HG03066 (cell line): ENCODE results near the gene BAG5.
"Not testable (repeated sequence)": the region's sequence is repeated elsewhere in the genome, so short reads cannot be mapped to it uniquely, and the experiment has no call there.

Source experiments
- ATAC-seq: cut with Tn5 transposase; IDR thresholded peaks from one replicate; pipeline ENCODE4 v1.9.1; 2021; ENCODE audit warnings: low read depth; ENCODE audit not compliant: unreplicated experiment

The BAG5 gene

DNA sequence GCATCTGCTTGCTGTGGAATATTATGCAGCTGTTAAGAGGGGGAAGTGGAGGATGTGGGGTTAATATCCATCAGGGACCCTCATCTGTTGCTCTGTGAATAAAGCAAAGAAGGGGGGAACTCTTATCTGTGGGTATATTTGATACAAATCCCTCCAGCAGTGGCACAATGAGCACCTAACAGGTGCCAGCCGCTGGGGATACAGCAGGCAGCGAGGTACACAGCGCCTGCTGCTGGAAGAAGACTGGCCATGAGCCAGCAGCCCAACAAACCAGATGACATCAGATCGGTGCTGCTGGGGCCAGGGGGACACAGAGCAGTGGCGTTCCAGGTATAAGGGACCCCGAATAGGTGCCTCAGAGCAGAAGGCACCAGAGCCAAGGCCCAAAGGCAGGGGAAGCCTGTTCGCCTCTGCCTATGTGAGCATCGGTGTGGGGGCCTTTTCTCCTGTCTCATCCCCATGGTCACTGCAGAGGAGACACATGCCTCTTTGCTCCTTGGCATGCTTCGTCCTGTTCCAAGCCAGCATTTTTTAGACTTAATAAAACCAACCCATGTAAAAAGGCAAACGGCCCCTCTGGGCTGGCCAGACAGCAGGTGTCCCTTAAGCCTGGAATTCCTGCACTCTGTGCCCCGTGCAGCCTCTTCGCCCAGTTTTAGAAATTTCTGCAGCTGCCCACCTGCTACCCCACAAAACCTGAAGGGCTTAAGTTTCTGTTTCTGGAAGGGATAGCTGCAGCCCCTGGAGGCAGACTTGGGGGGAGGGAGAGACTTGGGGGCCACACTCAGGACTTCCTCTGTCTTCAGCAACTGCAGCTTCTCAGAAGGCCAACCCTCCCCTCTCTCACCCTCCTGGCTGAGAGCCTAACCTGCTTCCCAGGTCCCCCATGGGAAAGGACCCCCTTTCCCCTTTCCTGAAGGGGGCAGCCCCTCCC, 38.2 kb downstream of the BAG5 start:
- ATAC-seq, result no peak

DNA sequence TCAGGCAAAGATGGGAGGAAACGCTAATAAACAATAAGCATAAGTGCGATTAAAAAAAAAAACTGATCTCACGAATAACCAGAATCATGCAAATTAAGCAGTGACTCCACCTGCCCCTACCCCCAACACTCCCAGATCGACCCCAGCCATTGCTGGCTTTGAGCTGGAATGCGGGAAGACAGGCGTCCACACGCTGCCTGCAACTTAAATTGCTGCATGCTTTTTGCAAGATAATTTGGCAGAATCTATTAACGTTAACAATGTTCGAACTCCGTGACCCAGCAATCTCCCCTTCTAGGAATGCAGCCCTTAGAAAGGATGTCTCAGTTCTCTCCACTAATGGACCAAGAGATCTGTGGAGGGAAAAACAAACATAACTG, 38.9 kb downstream of the BAG5 start:
- ATAC-seq, result no peak

DNA sequence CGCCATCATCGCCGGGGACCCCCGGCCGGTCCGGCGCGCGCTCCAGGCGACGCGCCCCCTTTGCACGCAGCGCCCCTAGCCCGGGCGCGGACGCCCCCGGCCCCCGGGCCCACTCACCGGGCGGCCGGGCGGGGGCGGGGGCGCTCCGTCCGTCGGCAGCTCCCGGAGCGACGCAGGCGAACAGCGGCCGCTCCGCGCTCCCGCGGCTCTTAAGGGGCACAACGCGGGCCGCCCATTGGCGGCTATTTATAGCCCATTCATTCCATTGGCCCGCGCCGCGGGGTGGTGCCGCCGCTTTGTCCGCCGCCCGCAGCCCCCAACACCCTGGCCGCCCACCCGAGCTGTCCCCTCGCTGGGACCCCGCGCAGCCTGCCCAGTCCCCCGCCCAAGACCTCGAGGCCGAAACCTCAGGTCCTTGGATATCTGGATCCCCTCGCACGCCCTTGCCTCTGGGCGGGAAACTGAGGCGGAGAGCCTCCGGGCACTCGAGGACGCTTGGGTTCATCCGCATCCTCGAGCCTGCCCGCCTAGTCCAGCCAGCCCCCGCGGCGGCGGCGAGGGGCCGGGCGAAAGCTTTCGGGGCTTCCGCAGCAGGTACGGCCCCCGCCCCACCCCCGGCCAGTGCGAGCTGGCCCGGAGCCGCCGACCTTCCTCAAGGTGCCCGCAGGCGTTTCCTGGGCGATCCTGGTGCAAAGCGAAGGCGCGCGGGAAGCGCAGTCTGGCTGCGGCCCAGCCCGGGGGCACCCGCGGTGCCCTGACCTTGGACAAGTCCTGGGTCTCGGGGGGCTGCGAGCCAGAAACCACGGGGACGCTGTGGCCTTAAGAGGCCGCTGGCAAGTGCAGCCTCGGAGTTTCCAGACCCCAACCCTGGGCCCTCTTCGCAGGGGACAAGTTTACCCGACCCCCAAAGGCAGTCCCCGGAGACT, 39.5 kb downstream of the BAG5 start, which contains the start of gene CKB:
TSS of gene CKB (minus strand) at position 182 of the 926 bp plus-strand sequence. CDS start 337 bp downstream, outside the sequence.
- ATAC-seq, result no peak

DNA sequence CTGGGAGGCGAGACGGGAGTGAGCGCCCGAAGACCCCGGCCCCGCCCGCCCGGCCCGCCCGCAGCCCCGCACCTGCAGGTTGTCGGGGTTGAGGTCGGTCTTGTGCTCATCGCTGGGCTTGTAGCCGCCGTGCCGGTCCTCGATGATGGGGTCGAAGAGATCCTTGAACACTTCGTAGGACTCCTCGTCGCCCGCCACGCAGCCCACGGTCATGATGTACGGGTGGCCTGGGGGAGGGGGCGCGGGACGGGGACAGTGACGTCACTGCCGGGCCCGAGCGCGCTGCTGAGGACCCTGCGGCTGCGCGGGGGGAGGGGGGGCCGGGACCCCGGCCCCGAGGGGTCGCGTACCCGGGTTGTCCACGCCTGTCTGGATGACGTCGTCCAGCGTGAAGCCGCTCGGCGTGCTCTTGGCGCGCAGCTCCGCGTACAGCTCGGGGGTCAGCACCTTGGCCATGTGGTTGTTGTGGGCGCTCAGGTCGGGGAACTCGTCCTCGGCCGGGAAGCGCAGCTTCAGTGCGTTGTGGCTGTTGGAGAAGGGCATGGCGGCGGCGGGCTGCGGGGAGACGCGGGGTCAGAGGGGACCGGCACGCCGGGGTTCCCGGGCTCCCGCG, 40.4 kb downstream of the BAG5 start:
- ATAC-seq, result no peak

DNA sequence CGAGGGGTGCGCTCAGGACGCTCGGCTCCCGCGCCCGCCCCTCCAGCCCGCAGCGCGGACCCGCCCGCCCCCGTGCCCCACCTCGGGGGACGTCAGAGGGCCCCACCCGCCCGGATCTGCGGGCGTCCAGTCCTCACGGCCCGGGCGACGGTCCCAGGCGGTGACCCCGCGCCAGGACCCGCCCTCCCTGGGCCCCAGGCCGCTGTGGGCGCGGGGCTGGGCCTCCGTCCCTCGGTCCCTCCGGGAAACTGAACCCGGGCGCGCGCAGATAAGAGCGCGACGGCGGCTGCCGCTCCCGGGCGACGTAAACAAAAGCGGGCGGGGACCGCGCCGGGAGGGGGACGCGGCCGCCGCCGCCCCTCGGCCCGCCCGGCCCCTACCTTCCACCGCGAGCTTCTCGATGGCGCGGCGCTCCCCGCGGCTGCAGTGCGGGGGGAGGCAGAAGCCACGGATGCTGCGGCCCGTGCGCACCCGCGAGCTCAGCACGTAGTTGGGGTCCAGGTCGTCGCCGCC, 41.0 kb downstream of the BAG5 start:
- ATAC-seq, result no peak

DNA sequence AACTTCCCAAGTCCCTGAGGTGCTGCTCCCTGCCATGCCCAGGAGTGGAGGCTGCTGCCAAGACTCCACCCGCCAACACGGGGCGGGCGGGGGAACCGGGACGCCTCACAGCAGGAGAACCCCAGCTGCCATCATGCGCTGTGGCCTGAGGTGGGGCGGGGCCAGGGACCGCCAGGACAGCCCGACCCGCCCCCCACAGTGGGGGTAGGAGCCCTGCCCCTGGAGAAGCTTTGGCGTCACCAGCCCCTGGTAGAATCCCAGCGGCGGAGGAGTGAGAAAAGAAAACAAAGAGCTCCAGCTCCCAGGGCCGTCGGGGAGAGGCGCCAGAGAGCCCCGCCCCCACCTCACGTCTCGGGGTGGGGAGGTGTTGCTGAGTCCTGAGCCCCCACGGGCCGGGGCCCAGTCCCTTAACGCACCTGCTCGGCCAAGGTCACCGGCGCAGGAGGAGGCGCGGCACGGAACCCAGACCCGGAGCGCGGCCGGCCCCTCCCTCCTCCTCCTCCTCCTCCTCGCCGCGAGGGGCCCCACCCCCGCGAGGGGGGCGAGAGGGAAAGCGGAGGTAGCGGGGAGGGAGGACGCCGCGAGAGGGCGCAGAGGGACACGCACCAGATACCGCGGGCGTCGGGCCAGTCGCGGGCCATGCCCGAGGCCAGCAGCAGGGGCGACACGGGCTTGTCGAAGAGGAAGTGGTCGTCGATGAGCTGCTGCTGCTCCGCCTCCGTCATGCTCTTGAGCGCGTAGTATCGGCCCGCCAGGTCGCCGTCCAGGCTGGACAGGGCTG, 41.6 kb downstream of the BAG5 start:
- no peak for ATAC-seq

DNA sequence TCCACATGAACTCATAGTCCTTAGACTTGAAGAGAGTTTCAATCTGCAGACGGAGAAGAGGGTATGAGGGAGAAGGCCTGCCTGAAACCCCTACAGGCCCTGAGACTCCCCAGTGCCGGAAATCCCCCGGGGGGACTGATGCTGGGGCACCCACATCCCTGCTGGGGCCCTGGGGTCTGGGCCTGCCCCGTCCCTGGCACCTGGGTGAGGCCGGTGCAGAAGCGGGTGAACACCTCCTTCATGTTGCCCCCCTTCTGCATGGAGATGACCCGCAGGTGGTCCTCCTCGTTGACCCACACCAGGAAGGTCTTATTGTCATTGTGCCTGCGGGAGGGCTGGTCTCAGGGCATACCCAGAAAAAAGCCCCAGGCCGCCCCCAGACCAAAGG, 42.2 kb downstream of the BAG5 start:
- ATAC-seq, result no peak

DNA sequence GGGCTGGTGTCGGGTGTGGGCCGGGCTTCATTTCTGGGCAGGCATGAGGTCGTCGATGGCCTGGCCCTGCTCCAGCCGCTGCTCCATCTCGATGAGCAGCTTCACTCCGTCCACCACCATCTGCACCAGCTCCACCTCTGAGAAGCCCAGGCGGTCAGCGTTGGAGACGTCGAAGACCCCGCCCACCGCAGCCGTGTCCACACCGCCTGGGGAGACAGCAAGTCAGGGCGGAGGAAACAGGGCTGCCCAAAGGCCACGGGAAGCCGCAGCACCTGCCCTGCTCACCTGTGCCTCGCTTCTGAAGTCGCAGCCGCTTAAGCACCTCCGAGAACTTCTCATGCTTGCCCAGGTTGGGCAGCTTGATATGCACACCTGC, 42.6 kb downstream of the BAG5 start:
- no peak for ATAC-seq

DNA sequence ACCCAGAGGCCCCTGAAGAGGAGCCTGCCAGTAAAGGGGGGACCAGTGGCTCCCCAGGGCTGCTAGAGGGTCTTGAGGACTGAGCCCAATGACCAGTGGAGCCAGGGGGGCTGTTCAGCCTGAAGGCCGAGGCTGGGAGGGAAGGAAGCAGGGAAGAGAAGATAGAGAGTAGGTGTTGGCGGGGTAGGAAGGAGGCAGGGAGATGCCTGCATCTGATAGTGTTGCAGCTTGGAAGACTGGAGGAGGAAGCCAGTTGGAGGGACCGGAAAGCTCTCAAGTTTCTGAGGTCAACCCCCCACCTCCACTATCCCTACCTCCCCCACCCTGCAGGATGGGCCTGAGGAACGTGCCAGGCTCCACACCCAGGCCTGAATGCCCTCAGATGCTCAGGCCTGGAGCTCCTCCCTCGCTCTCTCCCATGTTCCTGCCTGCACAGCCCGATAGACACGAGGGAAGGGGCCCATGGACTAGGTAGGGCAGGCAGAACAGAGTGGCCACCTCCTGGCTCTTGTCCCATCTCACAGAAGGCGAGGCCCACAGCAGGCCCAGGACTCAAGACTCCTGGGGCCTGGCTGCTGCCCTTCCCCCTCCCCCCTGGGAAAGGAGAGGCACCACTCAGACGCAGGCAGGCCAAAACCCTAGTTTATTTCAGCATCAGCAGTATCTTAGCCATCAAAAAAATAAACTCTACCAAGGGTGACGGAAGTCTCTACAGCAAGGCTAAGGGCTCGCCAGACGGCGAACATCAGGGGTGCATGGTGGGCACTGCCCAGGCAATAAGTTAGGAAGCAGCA, 43.2 kb downstream of the BAG5 start:
- no peak for ATAC-seq

DNA sequence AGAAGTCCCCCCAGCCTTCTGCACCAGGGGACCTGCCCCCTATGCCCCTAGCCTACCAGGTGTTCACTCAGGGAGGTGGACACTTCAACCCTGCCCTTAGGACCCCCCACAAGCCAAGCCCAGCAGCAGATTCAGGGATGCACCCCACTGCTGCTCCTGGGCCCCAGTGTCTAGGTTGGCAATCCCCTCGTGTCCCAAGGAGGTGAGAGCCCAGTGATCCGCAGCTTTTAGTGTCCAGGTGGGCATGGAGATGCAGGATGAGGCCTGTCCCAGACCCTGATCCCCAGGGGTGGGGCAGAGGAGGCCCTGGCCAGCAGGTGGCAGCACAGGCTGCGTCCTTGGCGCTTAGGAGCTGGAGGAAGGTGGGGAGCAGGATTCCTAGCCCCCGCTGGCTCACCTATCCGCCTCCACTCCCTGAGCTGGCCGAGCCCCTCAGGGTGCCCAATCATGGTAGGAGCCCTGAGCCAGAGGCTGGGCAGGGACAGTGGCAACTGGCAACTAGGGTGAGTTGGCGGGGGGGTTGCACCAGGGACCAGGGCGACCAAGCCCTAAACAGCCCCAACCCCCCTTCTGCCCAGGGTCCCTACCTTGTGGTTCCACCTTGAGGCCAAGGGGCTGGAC, 43.9 kb downstream of the BAG5 start:
- ATAC-seq, result no peak

DNA sequence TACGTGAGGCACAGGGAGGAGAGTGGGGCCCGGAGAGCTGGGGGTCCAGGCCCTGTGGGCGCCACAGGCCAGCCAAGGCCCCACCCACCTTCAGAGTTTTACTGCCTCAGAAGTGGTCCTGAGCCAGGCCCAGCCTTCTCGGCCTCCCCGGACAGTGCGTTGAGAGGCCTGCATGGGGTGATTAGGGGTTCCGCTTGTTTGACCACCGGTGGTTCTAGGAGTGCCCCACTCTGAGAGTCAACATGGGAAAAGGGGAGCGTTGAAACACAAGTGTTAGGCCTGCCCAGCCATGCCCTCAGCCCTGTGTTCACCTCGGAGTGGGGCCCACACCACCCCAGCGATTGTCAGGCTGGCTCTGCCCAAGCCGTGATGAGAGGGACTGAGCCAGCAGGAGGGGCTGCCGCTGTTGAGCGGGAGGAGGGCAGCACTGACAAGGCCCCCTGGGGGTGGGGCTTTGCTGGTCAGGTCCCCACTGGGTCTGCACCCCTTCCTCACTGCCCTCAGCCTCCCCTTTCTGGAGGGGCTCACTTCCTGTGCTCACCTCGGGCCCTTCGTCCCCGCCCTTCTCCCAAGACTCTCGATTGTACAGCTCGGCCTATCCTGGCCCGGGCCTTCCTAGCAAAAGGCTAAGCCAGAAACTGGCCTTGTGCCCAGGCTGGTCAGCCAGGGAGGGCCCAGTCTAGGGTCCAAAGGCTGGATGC, 44.6 kb downstream of the BAG5 start:
- ATAC-seq, result no peak

DNA sequence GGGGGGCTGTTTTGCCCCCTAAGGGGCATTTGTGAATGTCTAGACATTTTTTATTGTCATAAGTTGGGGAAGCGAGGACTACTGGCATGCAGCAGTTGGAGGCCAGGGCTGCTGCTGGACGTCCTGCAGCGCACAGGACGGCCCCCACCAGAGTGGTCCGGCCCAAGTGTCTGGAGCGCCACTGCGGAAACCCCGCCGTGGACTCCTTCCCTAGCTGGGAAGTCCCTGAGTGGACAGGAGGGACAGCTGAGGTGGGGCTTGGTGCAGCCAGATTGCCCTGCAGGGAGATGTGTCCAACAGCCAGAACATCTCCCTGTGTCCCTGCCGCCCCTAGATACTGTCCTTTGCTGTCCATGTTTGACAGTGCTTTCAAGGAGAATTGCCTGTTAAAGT, 45.3 kb downstream of the BAG5 start:
- ATAC-seq, result no peak

DNA sequence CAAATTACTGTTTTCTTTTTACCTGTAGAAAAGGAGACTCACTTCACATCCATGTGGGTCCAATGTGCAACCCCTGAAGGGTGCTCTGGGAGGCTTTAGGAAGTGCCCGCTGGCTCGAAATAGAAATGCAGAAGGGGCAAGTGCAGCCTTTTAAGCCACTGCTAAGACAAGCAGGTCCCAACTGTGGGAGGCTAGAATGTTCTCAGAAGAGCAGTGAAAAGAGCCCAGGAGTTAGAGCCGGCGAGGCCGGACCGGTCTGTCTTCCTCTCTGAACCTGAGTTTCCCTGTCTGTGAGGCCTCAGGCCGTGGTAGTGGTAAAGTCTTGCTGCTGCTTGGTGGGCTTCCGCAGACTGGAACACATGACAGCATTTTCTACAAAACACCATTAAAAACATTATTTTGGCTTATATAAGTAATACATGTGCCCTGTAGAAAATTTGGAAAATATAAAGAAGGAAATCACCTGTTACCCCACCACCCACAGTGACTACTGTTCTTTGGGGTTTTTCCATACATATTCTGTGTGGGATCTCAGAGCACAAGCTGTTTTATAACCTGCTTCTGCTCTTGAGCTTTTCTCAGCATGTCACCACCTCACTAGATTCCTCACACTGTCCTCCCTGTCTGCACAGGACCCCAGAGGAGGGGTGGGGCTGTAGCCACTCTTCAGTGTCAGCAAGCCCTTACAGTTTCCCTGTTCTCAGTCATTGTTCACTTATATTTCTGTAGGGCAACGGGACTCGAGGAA, 45.9 kb downstream of the BAG5 start:
- no peak for ATAC-seq

DNA sequence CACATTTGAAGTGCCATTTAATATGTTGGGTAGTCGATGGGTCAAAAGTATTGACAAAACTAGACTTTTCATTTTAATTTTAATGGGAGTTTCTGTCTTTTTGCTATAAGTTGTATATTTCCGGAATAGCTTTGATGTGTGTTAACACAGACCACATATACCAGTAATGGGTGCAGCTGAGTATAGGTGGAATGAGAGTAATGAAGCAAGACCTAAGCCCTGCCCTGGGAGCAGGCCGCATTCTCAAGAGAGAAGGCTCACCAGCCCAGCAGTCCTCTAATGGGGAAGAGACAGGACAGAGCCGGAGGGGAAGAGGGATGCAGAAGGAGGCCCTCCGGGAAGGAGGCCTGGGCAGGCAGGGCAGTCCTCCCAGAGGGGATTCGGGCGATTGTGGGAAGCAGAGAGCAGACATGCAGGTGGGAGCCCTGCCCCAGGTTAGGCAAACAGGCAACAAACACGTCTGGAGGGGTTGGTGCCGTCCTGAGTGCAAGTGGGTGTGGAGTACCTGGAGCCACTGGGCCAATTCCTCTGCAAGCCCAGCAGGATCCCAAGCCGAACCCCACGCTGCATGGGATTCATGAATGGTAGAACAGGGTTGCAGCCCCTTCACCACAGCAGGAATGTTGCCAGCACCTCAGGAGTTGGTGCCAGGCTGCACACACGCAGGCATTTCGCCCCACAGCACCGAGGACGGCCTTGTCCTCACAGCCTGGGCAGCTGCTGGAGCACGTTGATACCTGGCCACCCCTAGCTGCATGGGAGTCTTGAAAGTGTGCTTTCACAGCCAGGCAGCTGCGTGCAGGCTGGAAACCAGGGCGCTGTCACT, 47.6 kb downstream of the BAG5 start:
- ATAC-seq, result no peak

DNA sequence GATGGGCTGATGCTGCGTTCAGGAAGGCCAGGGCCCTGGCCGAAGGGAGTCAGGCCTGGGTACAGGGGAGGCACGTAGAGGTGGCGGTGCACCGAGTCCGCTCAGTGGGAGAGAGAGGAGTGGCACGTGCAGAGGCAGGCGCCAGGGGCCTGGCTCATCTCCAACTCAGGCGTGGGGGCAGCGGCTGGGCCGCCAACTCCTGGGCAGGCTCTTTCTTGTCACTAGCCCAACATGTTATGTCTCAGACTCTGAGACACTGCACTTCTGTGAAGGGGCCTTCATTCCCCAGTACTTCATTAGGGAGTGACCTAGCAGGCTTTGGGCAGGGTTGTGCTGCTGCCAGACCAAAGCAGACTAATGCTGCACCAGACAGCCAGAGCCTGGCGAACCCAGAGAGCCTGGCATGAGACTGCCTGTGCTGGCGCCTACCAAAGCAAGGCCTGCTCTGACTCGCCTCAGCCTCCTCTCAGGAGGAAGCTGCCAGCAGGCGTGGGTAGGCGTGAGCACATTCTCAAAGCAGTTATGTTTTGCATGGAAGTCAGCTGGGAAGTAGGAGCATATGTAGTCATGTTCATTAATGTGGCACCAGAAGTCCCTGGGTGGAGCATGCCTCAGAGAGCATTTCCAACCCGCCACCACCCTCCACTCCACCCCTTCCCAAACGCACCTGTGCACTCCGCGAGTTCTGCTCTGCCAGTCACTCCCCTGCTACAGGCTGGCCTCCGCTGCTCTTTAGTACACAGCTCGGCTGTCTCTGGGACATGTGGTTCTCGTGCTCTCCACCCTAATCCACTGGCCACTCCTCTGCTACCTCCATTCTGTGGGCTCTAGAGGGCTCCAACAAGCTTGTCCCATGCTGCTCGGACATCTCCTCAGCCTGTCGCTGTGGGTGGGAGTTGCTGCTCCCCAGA, 49.5 kb downstream of the BAG5 start:
- no peak for ATAC-seq

DNA sequence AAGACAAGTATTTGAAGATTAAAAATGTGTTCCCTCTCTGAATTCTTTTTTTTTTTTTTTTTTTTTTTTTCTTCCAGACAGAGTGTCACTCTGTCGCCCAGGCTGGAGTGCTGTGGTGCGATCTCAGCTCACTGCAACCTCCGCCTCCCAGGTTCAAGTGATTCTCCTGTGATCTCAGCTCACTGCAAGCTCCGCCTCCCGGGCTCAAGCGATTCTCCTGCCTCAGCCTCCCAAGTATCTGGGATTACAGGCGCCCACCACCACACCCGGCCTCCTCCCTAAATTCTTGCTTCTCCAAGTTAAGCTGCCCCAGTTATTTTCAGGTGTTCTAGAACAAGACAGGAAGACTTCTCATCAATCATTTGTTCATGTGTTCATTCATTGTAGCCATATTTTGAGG, 50.3 kb downstream of the BAG5 start:
- not testable (repeated sequence) for ATAC-seq
